GM18499 (cell line): Measurements from ENCODE around the gene ECHS1.

Experiments
- ATAC-seq: cut with Tn5 transposase; IDR thresholded peaks from one replicate; pipeline ENCODE4 v1.9.1; 2021; ENCODE audit warnings: moderate number of reproducible peaks; ENCODE audit not compliant: insufficient read depth, unreplicated experiment

ECHS1 gene

GRCh38 chr10:133361227-133361626, 11.9 kb downstream of the ECHS1 start:
- ATAC-seq, result no peak

DNA sequence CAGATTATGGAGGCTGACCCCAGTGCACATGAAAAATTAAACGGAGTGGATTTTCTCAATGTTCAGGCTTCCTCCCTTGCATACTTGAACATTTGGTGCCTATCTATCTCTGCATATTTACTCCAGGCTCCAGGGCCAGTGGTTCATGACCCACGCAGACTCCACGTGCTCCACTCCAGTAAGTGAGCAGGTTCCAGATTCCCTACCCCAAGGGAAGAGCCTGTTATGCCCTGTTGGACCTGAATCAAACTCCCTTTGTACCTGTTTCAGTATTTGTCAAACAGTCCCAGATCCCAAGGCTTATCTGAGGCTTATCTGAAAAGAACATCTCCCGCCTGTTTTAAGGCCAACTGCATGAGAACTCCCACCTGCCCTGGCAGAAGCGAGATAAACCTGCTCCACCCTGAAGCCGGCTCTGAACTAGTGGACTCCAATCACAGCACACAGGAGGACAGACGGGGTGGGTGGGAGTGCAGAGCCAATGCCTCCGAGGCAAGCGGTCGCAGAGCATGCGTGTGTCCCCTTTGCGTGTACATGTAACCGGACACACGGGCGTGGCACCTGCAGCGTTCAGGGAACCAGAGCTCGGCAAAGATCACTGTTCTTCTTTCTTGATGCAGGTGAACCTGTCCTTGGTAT, 13.1 kb downstream of the ECHS1 start:
- ATAC-seq, result no peak

- ATAC-seq, result no peak
These were observed 13.6 kb downstream of the ECHS1 start for GRCh38 chr10:133359554-133359971.

- no peak for ATAC-seq
These were observed 14.2 kb downstream of the ECHS1 start for GRCh38 chr10:133358925-133359310.

DNA sequence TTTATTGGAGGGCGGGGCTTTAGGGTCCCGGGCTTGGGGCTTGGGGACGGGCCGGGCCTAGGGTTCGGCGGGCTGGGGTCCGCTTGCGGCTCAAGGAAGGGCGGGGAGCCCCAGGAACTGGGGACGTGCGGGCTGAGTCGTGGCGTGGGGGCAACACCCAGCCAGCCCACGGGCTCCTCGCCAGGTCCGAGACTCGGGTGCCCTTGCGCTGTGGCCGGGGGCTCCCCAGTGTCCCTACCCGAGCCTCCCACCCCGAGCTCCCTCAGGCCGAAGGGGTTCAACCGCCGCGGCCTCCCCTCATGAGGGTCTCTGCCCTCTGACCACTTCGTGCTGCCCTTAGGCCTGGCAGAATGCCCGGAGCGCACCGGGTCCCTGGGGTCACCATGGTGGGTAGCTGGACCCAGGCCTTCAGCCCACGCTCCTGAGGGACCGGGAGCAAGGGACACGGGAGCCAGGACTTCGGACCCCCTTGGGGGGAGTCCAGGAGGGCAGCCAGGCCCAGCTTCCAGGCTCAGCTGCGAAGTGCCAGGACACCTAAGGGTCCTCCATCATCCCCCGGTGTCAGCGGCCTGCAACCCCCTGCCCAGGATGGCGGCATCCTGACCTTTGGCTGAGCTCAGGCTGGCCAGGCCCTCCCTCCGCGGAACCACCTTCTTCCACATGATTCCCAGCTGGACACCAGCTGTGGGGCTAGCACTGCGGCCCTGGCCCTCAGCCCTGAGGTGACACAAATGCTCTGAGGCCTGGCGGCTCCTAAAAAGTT, 14.8 kb downstream of the ECHS1 start:
- no peak for ATAC-seq

- no peak for ATAC-seq
These were observed 15.6 kb downstream of the ECHS1 start, which contains the start of gene FUOM for GRCh38 chr10:133357285-133358161. TSS of gene FUOM (minus strand) at chr10:133358019. CDS start at chr10:133358007, 12 bp downstream.

GRCh38 chr10:133356549-133357284, 16.4 kb downstream of the ECHS1 start:
- no peak for ATAC-seq

DNA sequence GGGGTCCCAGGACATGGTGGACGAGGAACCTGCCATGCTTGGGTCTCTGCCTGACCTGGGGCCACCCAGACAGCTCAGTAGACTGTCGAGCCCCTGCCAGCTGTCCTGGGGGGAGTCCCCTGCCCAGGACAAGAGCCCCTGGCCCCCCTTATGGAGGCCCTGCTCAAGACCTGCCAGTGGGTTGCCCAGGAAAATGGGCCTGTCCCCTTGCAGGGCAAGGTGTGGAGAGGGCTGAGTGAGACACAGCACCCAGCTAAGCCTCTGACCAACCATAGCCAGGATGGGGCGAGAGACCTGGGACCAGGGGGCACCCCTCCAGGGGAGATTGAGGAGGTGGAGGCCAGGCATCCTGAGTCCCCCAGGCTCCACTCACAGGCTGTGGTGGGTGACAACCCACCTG, 17.2 kb downstream of the ECHS1 start:
- no peak for ATAC-seq

- ATAC-seq, result no peak
These were observed 17.9 kb downstream of the ECHS1 start for GRCh38 chr10:133355266-133355665.

DNA sequence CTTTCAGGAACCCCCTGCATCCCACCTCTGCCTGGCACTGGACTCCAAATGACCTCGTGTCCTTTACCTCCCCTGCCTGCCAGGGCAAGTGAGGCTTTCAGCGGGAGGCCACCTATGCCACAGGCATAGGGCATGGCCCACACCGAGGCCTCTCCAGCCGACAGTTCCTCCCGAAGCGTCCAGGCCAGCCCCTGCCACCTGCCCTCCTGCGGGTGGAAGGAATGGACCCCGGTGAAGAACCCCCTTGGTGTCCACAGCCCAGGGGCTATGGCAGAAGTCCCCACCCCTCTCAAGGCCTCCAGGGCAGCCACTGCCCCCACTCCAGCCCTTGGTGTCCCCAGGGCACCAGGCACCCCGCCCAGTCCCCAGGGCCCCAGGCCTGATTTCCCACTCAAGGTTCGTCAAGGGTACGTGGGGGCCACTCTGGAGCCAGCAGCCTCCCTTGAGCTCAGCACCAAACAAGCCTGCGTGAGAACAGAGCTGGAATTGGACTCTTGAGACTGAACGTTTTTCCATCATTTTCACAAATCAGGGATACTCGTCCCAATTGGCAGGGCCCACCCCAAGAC, 18.4 kb downstream of the ECHS1 start:
- no peak for ATAC-seq

DNA sequence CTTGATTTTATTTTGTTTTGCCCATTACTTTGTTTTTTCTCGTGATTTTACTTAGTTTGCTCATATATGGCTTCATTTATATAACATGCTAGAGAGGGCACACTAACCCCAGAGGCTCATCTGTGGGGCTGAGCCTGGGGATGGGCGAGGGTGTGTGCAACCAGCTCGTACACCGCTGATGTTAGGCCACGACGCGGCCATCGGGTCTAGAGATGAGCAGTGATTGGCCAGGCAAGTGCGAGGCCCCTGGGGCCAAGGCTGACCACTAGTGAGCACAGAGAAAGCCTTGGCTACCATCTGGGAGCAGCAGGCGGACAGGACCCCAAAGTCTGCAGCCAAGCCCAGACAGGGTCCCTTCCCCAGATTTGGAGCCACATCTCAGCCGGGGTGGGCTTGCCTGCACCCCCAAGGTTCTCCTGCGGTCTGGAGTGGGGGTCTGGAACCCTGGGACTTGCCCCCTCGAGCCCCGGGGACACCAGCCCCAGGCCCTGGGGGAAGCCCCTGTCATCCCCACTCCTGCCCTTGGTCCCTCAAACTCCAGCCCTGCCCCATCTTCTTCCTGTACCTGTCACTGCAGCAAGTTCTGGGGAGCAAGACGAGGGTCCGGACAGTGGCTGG, 19.1 kb downstream of the ECHS1 start:
- no peak for ATAC-seq

DNA sequence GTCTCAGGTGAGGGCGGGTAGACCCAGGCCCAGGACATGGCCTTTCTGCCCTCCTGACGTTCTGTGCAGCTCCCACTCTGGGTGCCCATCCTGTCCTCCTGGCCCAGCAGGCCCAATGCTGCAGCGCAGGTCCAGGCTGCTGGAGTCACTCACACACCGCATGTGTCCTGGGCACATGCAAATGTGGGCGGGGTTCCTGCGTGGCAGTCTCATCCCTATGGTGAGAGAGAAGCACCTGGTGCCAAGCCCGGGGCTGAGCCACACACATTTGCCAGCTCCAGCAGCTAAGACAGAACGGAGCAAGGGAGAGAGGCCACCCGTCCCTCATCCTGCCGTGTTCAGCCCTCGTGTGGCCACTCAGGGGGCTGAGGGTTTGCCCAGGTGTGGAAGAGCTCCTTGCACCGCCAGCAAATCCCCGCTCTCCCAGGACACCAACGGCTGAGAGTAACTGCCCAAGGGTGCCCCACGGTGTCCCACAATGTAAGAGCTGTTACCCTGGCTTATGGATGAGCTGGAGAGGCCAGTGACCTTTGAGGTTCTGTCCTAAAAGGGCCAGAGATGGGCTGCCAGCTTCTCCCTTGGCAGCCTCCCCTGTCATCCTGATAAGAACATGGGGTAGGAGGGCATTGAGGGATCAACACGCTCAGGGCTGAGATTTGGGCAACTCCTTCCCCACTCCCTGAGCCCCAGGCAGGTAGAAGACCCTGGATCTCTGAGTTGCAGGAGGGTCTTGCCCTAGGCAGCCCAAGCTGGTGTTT, 19.8 kb downstream of the ECHS1 start:
- no peak for ATAC-seq

- no peak for ATAC-seq
These were observed 21.5 kb downstream of the ECHS1 start for GRCh38 chr10:133351408-133352318.

DNA sequence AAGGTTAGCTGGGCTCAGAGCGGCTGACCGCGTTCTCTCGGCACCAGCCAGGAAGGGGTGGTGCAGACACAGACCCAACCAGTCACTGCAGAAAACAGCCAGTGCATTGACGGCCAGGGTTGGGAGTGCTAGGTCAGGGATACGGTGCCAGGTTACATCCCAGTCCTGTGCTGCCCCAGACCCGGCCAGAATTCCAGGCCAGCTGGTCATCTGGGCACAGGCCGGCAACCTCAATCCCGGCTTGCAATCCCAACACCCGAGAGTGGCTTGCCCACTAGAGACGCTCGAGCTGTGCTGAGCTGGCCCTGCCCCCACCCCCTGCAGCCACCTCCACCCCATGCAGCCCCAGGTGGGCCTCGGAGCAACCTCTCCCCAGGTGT, 22.2 kb downstream of the ECHS1 start:
- ATAC-seq, result no peak

- no peak for ATAC-seq
These were observed 22.7 kb downstream of the ECHS1 start for GRCh38 chr10:133350283-133350949.

GRCh38 chr10:133349577-133350011, 23.6 kb downstream of the ECHS1 start:
- no peak for ATAC-seq

GRCh38 chr10:133349160-133349568, 24.0 kb downstream of the ECHS1 start:
- ATAC-seq, result no peak
